Transverse colon (tissue), 3 donors: ENCODE data around the gene IGSF21.

Experiments
- CTCF ChIP-seq, 5 experiments: fragments of 200-600 bp in 3 of 5; fragments of 450-650 bp in 2 of 5; sonication (generic) in 3 of 5; IDR thresholded peaks; 1 replicate in 2 of 5; 2 replicates in 3 of 5; pipeline ENCODE4 v1.5.1; 2016 to 2017; ENCODE audit warnings: antibody characterized with exemption in 5 of 5, inconsistent platforms in 3 of 5, mild to moderate bottlenecking in 2 of 5, moderate library complexity in 1 of 5
- EP300 ChIP-seq: sonication (generic); formaldehyde crosslinking; IDR thresholded peaks from one replicate; pipeline ENCODE4 v1.6.1; 2017; ENCODE audit warnings: antibody characterized with exemption, low read depth

- TF ChIP-seq CTCF (IDR thresholded peaks at IDR 0.05) (peak; percentile 4 to 44 (median 36)), EP300 (no peak)
Measured at GRCh38 chr1:18217398-18218043, 109.9 kb downstream of the IGSF21 start.
